Measurements from ENCODE around the gene GFRA4.

Gene GFRA4

DNA sequence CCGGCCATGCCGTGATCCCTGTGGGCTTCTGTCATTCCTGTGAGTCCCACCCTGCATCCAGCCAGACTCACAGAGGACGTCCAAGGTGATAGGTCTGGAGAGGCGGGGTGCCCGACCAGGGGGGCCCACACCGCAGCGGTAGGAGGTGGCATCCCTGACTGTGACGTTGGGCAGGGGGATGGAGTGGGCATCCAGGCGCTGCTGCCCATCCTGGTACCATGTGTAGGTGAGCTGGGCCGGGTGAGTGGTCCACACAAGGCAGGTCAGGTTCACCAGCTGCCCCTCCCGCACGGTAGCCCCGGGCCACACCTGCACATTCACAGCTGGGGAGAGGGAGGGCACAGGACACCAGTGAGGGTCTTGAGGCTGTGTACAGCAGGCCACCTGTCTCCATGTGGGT lies 30.2 kb upstream of the GFRA4 start:
- no peak for DNase-seq

DNA sequence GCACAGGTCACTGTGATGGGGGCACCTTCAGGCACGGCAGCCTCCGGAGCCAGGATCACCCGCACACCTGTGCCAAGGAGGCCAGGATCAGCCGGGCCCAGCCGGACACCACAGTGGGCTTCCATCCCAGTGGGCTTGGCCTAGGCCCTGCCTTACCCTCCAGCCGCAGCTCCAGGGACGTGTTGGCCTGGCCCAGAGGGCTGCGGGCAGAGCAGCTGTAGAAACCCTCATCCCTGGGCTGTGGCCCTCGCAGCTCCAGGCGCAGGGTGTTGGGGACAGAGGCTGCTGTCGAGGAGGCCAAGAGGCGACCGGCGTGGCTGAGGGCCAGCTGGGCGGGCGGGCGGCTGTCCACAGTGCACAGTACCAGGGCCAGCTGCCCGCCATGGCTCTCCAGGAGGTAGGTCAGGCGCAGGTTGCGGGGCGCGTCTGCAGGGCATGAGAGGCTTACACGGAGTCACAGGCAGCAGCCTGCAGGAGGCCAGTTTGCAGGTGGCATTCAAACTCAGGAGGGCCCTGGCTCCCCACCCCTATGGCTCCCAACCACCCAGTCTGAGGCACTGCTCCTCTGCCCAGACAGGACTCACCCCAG lies 29.6 kb upstream of the GFRA4 start:
- DNase-seq: no peak

DNA sequence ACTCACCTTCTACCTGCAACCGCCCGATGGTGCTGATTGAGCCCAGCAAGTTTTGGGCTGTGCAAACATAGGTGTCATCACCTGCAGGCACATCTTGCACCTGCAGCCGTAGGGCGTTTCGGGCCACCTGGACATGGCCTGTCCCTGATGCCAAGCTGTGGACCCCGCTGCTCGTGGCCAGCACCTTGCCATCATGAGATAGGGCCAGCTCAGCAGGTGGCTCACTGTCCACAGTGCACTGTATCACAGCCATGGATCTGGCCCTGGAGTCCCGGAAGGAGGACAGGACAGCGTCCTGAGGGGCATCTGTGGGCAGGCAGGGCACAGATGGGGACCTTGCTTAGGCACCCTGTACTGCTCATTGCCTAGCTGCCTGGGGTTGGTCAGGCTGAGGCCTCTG lies 28.7 kb upstream of the GFRA4 start:
- no peak for DNase-seq

DNA sequence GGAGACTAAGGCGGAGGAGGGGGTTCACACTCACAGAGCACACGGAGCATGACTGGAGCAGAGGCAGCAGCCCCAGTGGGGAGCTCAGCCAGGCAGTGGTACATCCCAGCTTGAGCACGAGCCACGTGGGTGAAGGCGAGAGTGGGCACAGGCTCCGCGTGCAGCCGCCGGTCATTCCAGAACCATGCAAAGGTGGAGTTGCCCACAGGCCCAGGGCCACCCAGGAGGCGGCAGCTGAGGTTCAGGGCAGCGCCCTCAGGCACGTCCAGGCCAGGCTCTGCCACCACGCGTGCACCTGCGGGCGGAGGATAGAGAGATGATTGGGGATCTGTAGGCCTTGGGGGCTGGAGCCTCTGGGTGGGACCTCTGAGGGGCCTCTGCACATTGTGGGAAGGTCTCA lies 28.1 kb upstream of the GFRA4 start:
- no peak for DNase-seq

DNA sequence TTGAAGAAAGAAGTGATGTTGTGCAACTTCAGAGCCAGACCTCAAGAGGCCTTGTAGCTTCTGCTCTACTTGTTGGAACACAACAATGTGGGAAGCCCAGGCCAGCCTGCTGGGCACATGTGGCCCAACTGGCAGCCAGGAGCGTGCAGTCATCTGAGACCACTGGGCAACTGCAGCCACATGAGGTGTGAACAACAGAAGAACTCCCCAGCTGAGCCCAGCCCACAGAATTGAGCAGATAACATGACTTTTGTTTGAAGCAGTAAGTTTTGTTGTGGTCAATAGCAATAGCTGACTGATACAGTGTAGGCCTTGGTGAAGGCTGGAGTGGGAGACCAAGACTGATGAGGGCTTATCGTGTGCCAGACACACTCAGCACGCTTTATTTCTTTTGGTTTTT lies 27.2 kb upstream of the GFRA4 start:
- DNase-seq: no peak

DNA sequence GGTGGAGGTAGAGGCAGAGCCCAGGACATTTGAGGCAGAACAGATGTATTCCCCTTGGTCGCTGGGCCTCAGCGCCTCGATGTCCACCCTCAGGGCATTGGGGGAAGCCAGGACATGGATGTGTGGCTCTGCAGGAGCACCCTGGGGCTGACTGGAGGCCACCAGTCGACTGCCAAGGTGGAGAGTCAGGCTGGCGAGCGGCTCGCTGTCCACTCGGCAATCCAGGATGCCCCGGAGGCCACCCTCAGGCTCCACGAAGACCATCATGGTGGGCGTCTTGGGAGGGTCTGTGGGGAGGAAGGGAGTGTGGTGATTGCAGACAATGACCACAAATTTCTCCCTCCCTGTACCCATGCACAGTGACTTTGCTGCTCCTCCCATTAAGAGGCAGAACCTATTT lies 26.8 kb upstream of the GFRA4 start:
- DNase-seq: no peak

DNA sequence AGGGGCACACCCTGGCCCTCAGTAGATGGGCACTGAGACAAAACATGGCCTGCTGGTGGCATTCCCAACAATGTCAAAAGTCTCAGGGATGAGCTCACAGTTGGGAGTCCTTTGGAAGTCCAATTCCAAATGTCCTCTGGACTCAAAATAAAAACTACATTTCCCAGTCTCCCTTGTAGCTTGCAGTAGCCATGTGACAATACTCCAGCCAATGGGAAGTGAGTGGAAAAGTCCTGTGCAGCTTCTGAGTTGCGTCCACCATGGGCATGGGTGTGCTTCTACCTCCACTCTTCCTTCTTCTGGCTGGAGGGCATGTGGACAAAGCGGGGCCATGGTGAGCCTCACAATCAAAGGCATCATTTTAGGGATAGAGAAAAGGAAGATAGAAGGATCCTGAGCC lies 24.5 kb upstream of the GFRA4 start:
- DNase-seq: no peak

DNA sequence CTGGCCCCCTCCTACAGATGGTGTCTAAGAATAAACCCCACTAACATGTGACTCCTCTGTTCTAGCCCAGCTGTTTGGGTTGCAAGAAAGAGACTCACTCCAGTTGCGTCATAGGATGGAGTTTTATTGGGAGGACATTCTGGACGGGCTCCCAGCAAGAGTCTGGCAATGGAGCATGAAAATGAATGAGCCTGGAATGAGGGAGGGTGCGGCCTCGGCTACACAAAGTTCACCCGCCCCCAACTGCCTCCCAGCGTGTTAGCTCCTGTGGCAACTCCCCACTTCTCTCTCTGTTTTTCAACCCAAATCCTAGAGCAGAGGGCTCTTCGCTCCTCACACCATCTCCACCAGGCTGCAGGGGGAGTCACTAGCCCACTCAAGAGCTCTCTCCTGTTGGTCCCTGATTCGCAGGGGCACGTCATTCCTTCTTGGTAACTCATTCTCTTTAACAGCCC lies 23.7 kb upstream of the GFRA4 start:
- no peak for DNase-seq

DNA sequence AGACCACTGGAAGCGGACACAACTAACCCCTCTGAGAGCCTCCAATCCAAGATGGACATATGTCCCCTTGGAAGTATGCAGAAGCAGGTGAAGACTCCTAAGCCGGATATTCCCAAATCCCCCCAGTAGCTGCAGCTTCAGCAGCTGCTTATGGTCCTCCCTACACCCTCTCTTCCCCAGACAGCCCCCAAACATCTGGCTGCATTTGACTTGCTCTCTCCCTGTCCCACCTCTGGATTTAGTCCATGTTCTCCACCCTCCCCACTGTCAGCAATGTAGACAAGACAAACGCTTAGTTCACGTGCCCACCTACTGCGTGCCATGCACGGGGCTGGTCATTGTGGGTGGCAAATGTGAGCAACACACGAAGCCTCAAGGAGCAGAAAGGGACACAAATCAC lies 23.2 kb upstream of the GFRA4 start:
- no peak for DNase-seq

DNA sequence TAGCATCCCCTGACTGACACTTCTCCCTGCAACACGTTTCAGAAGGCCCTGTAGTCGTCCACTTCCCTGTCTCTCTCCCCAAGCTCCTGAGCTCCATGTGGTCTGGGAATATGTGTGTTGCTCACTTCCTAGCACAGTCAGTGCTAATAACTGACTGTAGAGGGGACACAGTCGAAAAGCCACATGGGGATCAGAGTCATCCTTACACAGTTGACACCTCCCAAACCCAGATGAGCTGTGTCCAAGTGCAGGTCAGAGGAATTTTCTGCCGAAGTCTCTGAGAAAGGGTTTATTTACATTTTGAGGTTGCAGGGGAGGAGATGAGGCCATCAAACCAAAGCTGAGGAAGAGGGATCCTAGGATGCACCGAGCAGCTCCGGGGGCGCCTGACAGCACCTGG lies 22.1 kb upstream of the GFRA4 start:
- no peak for DNase-seq

DNA sequence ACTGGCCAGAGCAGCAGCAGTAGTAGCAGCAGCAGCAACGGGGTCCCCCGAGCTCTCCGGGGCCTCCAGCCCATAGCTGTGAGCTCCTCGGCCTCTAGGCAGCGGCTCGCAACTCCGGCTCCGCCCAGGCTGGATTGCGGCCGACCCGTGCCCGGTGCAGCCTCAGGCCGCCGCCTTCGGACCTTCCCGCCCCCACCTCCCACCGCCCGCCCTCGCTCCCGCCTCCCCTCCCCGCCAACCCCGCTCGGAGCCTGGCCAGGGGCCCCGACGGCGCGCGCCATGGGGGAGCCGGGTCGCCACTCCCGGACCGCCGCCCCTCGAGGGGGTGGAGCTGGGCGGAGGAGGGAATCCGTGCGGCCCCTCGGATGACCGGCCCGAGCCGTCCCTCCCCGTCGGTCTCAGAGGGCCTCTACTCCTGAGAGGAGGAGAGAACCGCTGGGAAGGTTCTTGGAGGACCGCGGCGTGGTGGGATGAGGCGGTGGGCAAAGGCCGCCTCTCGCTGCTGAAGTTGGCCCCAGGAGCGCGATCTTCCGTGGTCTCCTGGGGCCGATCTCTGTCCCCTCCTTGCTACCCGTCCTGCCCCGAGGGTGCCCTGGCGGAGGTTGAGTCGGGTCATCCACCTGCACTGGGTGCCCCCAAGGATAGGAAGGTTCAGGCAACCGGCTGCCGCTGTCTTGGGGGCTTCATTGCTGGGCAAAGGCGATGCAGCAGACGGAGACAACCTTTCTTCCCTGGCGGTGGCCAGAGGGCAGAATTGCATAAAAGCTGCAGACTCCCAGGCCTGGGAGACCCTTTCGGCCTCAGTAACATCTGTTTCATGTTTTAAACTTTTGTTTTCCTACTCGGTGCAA lies 19.0 kb upstream of the GFRA4 start, which contains the start of gene ADAM33:
Gene ADAM33 (minus strand): TSS at position 80 of the 851 bp plus-strand sequence. CDS start 6 bp downstream, at position 74.
- no peak for DNase-seq

DNA sequence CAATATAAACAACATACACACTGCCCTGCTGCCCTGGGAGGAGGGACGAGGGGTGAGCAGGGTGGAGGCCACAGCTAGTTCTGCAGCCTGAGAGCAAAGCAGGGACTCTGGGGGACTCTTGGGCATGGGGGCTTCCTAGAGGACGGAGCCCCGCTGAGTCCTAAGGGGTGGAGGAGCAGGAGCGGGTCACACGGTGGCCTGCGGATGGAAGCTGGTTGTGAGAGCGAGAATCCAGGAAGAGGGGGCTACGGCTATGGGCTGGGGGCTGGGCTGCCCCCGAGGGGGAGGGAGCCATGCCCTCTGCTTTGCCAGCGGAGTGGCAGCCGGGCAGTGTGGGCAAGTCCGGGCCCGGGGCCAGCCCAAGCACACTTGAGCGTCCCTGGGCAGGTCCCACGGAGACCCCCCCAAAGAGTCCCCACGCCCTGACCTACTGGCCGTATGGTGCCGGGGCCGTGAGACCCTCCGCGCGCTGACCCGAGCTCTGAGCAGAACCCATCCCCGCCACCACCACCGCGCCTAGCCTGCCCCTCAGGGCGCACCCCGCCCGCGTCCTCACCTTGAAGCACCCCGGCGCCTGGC lies 18.2 kb upstream of the GFRA4 start:
- DNase-seq: no peak

DNA sequence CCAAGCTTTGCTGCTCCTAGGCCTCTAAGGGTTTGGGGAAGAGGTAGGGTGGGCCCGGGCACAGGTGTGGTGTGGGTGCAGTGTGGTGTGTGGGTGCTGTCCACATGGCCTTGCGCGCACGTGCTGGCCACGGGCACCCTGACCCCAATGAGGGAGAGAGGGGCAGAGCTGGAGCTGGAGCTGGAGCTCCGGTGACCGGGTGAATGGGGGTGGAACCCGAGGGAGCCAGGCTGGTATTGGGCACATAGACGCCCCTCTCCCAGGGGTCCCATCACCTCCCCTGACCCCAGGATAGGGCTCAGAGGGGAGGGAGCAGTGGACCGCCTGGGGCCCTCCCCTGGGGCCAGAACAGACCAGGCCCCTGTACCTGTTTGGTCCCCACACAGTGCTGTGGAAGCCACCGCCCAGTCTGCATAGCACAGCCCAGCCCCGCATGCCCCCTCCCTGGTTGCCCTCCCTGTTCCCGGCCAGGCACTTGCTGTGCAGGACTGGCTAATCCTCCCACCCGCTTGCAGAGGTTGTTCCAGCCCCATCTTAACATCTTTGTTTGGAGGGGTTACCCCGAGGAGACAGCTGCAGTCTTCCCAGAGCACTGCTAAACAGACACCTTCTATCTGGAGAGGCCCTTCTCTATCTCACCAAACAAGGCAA lies 17.6 kb upstream of the GFRA4 start:
- no peak for DNase-seq

DNA sequence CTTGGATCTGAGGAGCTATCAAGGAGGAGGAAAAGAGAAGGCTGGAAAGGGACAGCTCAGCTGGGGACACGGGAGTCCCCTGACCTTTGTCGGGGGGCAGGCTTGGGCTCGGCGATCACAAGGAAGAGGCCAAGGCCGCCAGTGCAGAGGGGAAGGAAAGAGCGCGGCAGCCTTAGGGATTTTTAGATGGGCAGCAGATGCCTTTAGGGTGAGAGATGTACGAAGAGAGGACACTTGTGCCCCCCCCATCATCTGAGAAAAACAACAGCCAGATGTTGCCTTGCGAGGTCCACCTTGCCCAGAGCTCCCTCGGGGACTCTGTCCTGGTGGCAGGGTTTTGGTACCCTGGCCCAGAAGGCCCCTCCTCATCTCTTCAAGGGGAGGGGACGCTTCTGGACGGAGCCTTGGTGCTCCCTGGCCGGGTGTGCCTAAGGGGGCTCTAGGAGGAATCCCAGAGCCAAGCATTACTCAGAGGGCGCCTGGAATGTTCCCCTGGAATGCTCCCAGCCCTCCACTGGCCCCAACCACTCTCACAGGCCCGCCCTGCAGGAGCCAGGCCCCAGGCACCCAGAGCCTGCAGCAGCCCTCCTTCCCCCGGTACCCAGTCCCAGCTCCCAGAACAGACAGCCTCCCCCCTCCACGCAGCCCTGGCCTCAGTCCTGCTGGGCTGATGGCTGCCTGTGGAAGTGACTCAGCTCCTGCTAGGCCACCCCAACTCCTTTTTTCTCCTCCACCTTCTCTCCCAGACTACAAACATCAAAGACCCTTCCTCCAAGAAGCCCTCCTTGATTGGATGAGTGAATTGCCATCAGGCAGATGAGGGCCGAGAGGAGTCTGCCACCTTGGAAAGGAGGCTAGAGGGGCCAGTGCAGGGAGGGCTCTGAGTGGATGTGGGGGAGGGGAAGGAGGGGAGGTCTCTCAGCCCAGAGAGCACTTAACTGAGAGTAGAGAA lies 16.8 kb upstream of the GFRA4 start:
- DNase-seq: no peak

DNA sequence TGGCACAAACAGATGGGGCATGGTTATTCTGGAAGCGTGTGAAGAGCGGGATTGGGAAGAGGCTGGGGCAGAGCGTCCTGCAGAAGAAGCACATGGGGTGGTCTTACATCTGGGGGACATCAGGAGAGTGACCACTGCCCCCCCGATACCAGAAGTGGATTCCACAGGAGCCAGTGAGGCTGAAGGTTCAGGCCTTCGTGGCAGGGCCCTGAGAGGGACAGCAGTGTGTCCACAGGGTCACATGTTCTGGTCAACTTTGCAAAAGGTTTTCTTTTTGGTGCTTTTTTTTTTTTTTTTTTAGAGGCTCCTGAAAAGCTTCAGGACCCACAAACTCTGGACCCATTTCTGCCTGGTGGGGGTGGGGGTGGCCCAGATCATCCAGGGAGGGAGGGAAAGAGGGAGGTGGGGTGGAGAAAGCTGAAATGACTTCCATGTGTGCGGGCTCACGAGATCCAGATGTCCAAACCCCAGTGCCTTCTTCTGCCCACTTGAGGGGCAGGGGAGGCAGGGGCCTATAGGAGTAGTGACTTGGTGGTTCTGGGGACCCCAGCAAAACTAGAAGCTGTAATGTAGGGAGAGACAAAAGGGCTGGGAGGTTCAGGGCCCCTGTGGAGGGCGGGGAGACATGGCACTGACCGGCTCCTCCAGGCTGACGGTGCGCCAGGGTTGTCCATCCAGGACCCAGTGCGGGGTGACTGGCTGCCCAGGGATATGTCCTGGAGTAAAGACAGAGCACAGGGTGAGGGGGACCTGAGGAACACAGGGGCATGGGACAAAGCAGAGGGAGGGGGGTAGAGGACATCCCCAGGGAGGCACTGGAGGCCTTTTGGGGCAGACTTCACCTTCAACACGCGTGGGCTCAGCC lies 15.9 kb upstream of the GFRA4 start:
- no peak for DNase-seq

DNA sequence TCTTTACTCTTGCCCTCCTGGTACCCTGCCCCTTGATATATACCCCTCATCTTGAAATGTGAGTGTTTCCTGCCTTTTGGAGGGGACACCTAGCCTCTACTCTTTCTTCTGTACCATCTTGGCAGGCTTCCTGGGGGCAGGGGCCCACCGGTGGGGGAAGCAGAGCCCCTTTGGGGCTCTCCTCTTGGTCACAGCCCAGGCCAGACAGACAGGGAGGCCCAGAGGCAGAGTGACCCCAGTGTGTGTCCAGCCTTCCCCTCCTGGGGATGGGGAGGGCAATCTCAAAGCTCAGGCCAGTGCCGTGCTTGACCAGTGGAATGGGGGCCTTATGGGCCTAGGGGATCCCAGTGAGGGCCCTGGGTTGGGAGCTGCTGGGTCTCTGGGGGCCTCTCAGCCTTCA lies 15.0 kb upstream of the GFRA4 start:
- no peak for DNase-seq

DNA sequence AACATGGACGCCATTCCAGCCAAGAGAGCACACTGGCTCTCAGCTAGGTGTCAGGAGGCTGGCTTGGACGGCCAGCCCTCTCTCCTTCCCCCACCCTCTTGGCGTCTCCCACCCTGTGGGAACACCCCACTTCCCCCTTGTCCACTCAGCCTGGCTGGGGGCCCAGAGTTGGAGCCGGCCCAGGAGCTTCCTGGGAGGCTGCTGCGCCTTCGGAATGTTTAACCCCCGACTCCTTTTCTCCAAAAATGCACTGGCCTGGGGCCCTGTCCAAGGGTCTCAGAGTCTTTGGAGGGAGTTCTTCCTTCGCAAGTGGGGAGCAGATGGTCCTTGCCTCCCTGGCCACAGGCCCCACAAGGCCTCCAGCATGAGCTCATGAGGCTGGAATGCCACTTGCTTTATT lies 14.5 kb upstream of the GFRA4 start:
- no peak for DNase-seq

DNA sequence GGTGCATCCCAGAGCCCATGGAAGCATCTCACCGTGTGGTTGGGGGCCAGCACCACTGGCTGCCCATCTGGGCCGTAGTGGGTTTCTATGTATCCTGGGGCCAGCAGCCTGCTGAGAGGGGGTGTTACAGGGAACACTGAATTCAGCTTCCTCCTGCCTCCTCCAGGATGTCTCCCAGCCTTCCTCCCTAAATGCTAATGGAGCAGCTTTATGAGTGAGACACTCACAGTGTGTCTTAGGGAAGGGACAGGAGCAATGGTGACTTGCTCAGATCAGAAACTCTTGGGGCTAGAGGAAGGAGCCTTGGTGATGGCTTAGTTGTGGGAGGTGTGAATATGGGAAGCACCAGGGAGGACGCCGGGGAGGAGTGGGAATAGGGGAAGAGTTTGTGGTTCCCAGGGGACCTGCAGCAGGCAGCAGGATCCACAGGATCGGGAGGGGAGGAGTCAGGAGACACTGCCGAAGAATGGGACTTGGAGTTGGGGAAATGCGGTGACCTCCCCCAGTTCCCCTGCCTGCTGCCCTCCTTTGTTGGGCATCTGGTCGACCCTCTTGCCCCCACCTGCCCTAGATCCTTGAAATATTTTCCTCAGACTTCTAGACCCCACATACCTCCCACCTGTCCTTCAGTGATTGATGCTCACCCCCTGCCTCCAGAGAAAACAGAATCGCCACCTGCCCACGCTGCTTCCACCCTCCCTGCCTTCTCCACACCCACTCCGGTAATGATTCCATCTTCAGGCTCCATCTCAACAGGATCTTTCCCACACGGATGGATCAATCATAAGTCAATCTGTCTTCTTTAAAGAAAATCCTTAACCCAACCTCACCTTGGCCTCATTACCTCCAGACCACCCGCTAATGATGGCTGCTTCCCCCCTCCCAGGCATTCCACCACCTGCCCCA lies 12.0 kb upstream of the GFRA4 start:
- no peak for DNase-seq

DNA sequence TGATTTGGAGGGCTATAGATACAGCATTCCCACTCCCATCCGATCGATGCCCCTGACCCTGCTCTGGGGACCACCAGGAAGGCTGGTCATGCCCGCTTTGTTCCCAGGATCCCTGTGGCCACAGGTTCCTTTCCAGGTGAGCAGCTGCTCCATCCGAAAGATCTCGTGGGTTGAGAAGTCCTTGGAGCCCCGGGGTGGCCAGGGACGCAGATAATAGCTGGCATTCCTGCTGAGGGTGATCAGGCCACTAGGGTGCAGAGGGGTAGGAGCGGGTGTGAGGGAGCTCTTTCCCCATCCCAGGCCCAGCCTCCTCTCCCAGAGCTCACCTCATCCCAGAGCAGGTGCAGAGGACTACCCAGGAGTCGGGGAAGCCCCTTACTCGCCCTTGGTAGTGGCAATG lies 11.2 kb upstream of the GFRA4 start:
- DNase-seq: no peak
